Naive B cell (primary cell): ENCODE measurements around the gene UBTD1. TPM values are rescaled to one million over a fixed set of nuclear protein-coding genes. Genes with fewer than 3 reads are reported as not detected.
A peak's percentile ranks its signal among the peaks of the same experiment; 100 is the strongest.

Experiments used
- ATAC-seq, 2 donors: fragments of 150-1000 bp; cut with Tn5 transposase; 2 replicates each; pipeline ENCODE4 v1.10.0; 2021; ENCODE audit warnings: low read depth in 2 of 2, mild to moderate bottlenecking in 2 of 2, moderate library complexity in 2 of 2
- DNase-seq: peaks from one replicate; pipeline ENCODE4 v3.0.0; 2022
- H3K27ac Mint-ChIP-seq, 6 donors: one replicate each; pipeline ENCODE4 v1.8.0; 2020 to 2022; ENCODE audit warnings: mild to moderate bottlenecking in 6 of 6, mixed read lengths in 6 of 6, moderate library complexity in 5 of 6, inconsistent platforms in 2 of 6
- H3K27me3 Mint-ChIP-seq, 3 donors: one replicate each; pipeline ENCODE4 v1.8.0; 2021 to 2022; ENCODE audit warnings: mixed read lengths in 3 of 3, mild to moderate bottlenecking in 1 of 3
- H3K36me3 Mint-ChIP-seq, 2 donors: one replicate each; pipeline ENCODE4 v1.8.0; 2020 to 2022; ENCODE audit warnings: mixed read lengths in 2 of 2, inconsistent platforms in 1 of 2, mild to moderate bottlenecking in 1 of 2
- H3K4me1 Mint-ChIP-seq, 3 donors: one replicate each; pipeline ENCODE4 v1.8.0; 2020 to 2022; ENCODE audit warnings: mixed read lengths in 3 of 3, inconsistent platforms in 1 of 3, mild to moderate bottlenecking in 1 of 3, moderate library complexity in 1 of 3
- H3K4me3 Mint-ChIP-seq, 8 donors: one replicate each; pipeline ENCODE4 v1.8.0; 2020 to 2022; ENCODE audit warnings: mild to moderate bottlenecking in 8 of 8, mixed read lengths in 8 of 8, moderate library complexity in 8 of 8, inconsistent platforms in 2 of 8
- H3K9me3 Mint-ChIP-seq, 7 donors: one replicate each; pipeline ENCODE4 v1.8.0; 2020 to 2022; ENCODE audit warnings: mixed read lengths in 7 of 7, mild to moderate bottlenecking in 5 of 7, inconsistent platforms in 2 of 7, moderate library complexity in 1 of 7
- polyA plus RNA-seq, 6 donors: library from polyadenylated mRNA; unstranded; fragments of 300-500 nt; fragmentation: Illumina TruSeq; gene quantifications; one replicate each; pipeline ENCODE4 v1.2.3, GENCODE V29; 2021; ENCODE audit warnings: low read depth in 6 of 6

Gene UBTD1
- polyA plus RNA-seq, 6 donors from 2014 or later, result 0.60 to 1.2 (median 1.0) TPM; not detected in 1

GRCh38 chr10:97601268-97602215 is 102.8 kb downstream of the UBTD1 start:
- no peak for DNase-seq
- Mint-ChIP-seq H3K27ac (no peak overlapping the region), H3K4me1 (no peaks in the 10 kb centered on the region), H3K27me3 (peaks cover 0 to 6% (median 3%) of the 10 kb centered on the region in 3 donors), H3K9me3 (no peaks in the 10 kb centered on the region), H3K36me3 (no peaks in the 10 kb centered on the region), H3K4me3 (no peak overlapping the region)
- no peak for ATAC-seq

DNA sequence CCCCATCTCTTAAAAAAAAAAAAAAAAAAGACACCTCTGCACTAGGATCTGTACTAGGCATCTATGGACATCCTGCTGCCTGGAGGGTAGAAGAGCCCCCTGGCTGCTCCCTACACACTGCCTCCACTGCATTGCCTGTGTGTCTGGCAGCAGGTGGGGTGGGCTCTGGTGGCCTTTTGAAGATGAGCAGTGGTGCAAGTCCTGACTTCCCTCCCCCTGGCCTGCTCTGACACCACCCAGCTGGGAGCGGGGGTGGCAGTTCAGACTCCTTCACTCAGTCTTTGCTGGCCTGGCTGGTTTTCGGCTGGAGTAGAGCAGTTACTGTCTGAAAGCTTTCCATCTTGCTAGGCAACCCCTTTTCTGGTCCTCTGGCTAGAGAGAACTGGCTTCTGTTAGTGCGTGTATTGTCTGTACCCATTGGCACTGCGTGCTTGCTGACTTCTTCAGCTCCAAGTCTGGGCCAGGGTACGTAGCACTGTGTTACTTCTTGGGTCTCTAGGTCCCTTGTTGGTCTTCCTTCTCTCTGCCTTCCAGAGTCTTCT is 108.4 kb downstream of the UBTD1 start:
- peaks cover 0 to 6% (median 5%) of the 10 kb centered on the region in 3 donors for H3K27me3 Mint-ChIP-seq
- H3K27ac Mint-ChIP-seq, result peak overlapping the region in 2 of 6 donors; percentile 66 to 82
- H3K9me3 Mint-ChIP-seq, result no peaks in the 10 kb centered on the region
- DNase-seq, result no peak
- no peaks in the 10 kb centered on the region for H3K4me1 Mint-ChIP-seq
- H3K36me3 Mint-ChIP-seq, result no peaks in the 10 kb centered on the region
- no peak overlapping the region for H3K4me3 Mint-ChIP-seq
- ATAC-seq, result no peak

DNA sequence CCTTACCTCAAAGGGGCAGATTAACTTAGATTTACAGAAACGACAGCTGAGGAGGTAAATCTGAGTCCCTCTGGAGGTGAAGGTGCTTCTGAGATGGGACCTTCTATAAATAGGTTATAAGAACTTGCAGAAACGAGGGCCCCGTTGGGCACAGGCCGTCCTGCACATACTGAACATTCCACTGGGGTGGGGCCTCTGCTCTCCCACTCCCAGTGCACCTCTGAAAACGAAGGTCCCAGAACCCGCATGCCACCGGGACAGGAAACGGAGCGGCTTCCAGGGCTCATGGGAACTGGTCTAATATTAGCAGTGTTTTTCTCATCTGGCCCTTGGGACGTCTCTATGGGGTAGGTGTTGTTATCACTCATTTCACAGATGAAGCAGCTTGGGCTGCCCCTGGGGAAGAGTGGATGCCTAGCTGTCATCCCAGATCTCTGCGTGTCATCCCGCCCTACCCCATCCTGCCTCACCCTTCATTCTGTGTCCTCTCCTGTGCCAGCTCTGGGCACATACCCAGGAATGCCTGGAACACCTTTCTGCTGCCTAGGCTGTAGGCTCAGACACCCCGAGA is 110.4 kb downstream of the UBTD1 start:
- Mint-ChIP-seq H3K4me3 (no peak overlapping the region), H3K9me3 (no peaks in the 10 kb centered on the region), H3K4me1 (no peaks in the 10 kb centered on the region), H3K27me3 (peaks cover 0 to 6% (median 5%) of the 10 kb centered on the region in 3 donors), H3K36me3 (no peaks in the 10 kb centered on the region), H3K27ac (peak overlapping the region in 1 of 6 donors; percentile 83)
- ATAC-seq (no peak), DNase-seq (no peak)

- Mint-ChIP-seq H3K4me1 (no peaks in the 10 kb centered on the region), H3K27me3 (peaks cover 0 to 2% (median 0%) of the 10 kb centered on the region in 3 donors), H3K4me3 (no peak overlapping the region), H3K36me3 (no peaks in the 10 kb centered on the region), H3K27ac (peak overlapping the region in 1 of 6 donors; percentile 18), H3K9me3 (no peaks in the 10 kb centered on the region)
- ATAC-seq, result no peak
- DNase-seq, result no peak
Observed at GRCh38 chr10:97611473-97611872, 112.7 kb downstream of the UBTD1 start.

GRCh38 chr10:97612386-97612785 is 113.7 kb downstream of the UBTD1 start:
- no peak overlapping the region for H3K27ac Mint-ChIP-seq
- DNase-seq (no peak), ATAC-seq (no peak)
- no peaks in the 10 kb centered on the region for H3K4me1 Mint-ChIP-seq
- H3K4me3 Mint-ChIP-seq, result no peak overlapping the region
- H3K9me3 Mint-ChIP-seq, result no peaks in the 10 kb centered on the region
- no peaks in the 10 kb centered on the region for H3K36me3 Mint-ChIP-seq
- H3K27me3 Mint-ChIP-seq, result no peaks in the 10 kb centered on the region

DNA sequence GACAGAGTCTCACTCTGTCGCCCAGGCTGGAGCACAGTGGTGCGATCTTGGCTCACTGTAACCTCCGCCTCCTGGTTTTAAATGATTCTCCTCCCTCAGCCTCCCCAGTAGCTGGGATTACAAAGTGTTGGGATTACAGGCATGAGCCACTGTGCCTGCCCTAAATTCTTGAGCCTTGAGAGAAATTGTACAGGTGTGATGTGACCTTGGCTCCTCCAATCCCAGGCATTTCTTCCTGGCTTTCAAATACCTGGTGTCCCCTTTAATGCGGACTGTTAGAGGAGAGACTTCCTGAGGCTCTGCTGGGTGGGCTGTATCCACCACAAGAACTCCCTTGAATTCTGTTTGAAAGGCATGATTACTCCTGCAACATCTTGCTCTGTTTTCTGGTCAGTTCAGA is 119.6 kb downstream of the UBTD1 start:
- Mint-ChIP-seq H3K27ac (no peak overlapping the region), H3K4me3 (no peak overlapping the region), H3K9me3 (no peaks in the 10 kb centered on the region), H3K27me3 (no peaks in the 10 kb centered on the region), H3K4me1 (no peaks in the 10 kb centered on the region), H3K36me3 (no peaks in the 10 kb centered on the region)
- ATAC-seq (no peak), DNase-seq (no peak)

DNA sequence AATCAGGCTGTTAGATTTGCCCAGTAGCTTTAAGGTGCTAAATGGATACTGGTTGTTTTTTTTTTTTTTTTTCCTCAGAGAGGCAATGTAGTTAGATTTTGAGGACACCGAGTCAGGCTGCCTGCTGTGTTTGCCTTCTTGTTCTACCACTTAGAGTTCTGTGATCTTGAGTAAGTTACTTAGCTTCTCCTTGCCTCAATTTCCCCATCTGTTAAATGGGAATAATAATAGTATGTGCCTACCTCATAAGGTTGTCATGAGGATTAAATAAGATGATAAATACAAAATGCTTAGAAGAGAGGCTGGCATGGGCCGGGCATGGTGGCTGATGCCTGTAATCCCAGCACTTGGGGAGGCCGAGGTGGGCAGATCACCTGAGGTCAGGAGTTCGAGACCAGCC is 120.0 kb downstream of the UBTD1 start:
- Mint-ChIP-seq H3K27ac (no peak overlapping the region), H3K4me3 (no peak overlapping the region), H3K9me3 (no peaks in the 10 kb centered on the region), H3K27me3 (no peaks in the 10 kb centered on the region), H3K4me1 (no peaks in the 10 kb centered on the region), H3K36me3 (no peaks in the 10 kb centered on the region)
- ATAC-seq, result no peak
- no peak for DNase-seq

Other genes starting within 250 kb of the UBTD1 start
- 10 to 100 TPM in 3 of 6 donors, 1 to 10 TPM in 3; 6.2 to 19.3 (median 9.4) TPM for gene ARHGAP19, start 206.3 kb upstream of the UBTD1 start, polyA plus RNA-seq
- gene FRAT1, start 179.7 kb upstream of the UBTD1 start, polyA plus RNA-seq, result 10 to 100 TPM in 4 of 6 donors, 1 to 10 TPM in 2; 7.4 to 15.7 (median 10.8) TPM
- gene FRAT2, start 164.2 kb upstream of the UBTD1 start, polyA plus RNA-seq, result 10 to 100 TPM in 4 of 6 donors, 1 to 10 TPM in 2; 7.0 to 19.1 (median 14.3) TPM
- gene RRP12, start 97.6 kb upstream of the UBTD1 start, polyA plus RNA-seq, result 10 to 100 TPM in 5 of 6 donors, 1 to 10 TPM in 1; 8.1 to 20.8 (median 15.7) TPM
- 100 to 1,000 TPM; 177 to 263 (median 203) TPM for gene PGAM1, start 72.7 kb upstream of the UBTD1 start, polyA plus RNA-seq
- 10 to 100 TPM; 47.3 to 72.0 (median 65.8) TPM for gene EXOSC1, start 52.9 kb upstream of the UBTD1 start, polyA plus RNA-seq
- 10 to 100 TPM; 23.2 to 57.2 (median 29.5) TPM for gene ZDHHC16, start 52.7 kb upstream of the UBTD1 start, polyA plus RNA-seq
- gene MMS19, start 502 bp upstream of the UBTD1 start, polyA plus RNA-seq, result 10 to 100 TPM; 22.5 to 44.3 (median 26.6) TPM
- not detected for gene ANKRD2, start 73.9 kb downstream of the UBTD1 start, polyA plus RNA-seq
- not detected for gene HOGA1, start 85.5 kb downstream of the UBTD1 start, polyA plus RNA-seq
- not detected for gene C10orf62, start 90.8 kb downstream of the UBTD1 start, polyA plus RNA-seq
- gene MORN4, start 134.6 kb downstream of the UBTD1 start, polyA plus RNA-seq, result 1 to 10 TPM in 2 of 6 donors, under 1 TPM in 3, not detected in 1; 0.27 to 2.1 (median 0.77) TPM
- gene PI4K2A, start 141.7 kb downstream of the UBTD1 start, polyA plus RNA-seq, result 1 to 10 TPM; 5.1 to 7.9 (median 6.4) TPM
- gene AVPI1, start 188.3 kb downstream of the UBTD1 start, polyA plus RNA-seq, result 1 to 10 TPM; 1.4 to 4.0 (median 2.3) TPM
- under 1 TPM in 1 of 6 donors, not detected in 5; 0.57 TPM for gene MARVELD1, start 214.8 kb downstream of the UBTD1 start, polyA plus RNA-seq
- 10 to 100 TPM; 34.0 to 51.3 (median 38.0) TPM for gene ZFYVE27, start 238.2 kb downstream of the UBTD1 start, polyA plus RNA-seq